GM19455 (cell line): ENCODE measurements around the gene DNM1.

Experiments used
- ATAC-seq: cut with Tn5 transposase; IDR thresholded peaks from one replicate; pipeline ENCODE4 v1.9.1; 2021; ENCODE audit not compliant: unreplicated experiment

Gene DNM1

DNA sequence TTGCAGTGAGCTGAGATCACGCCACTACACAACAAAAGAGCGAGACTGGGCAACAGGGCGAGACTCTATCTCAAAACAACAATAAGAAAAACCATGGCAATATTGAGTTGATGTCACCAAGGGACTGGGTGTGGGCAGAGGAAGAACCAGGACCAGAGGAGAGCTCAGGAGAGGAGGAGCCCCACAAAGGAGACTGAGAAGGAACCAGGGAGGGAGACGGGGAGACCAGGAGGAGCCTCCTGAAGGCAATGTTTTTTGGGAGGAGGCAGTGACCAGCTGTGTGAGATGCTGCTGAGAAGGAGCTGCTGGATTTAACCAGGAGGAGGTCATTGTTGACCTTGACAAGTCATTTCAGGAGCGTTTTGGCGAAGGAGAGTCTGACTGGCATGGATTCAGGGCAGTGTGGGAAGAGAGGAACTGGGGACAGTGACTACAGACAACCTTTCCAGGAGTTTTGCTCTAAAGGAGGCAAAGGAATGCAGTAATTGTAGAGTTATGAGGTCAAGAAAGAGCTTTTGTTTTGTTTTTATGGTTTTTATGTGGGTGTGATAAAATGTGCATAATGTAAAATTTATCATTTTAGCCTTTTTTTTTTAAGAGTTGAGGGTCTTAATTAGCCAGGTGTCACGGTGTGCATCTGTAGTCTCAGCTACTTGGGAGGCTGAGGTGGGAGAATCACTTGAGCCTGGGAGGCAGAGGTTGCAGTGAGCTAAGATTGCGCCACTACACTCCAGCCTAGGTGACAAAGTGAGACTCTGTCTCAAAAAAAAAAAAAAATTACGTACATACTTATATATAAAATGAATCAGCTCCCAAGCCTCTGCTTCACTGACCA is 101.2 kb downstream of the DNM1 start:
- no peak for ATAC-seq
